WTC11 (cell line): Measurements from ENCODE around the gene NDUFA6. TPM values are rescaled to one million over a fixed set of nuclear protein-coding genes. Genes with fewer than 3 reads are reported as not detected.

Experiments used
- ATAC-seq: fragments of 200-7000 bp; cut with Tn5 transposase; 2 replicates; pipeline ENCODE4 v1.10.0; 2021; ENCODE audit warnings: mild to moderate bottlenecking, moderate library complexity
- CTCF ChIA-PET: fragments of 300-600 bp; sonication (Branson Sonifier 250); formaldehyde crosslinking; loops from one replicate; lab custom pipeline; 2021; ENCODE audit warnings: antibody characterized with exemption; lab: Charles Lee
- POLR2A ChIA-PET: fragments of 350-600 bp; sonication (Branson Sonifier 250); formaldehyde crosslinking; loops from one replicate; lab custom pipeline; 2021; ENCODE audit warnings: antibody characterized with exemption; lab: Charles Lee
- DNase-seq: peaks from one replicate; pipeline ENCODE4 v3.0.0; 2021; ENCODE audit warnings: low spot score
- H3K27ac Mint-ChIP-seq: 2 replicates; pipeline ENCODE4 v1.8.0; 2021; ENCODE audit warnings: mixed read lengths
- H3K27me3 Mint-ChIP-seq: 2 replicates; pipeline ENCODE4 v1.8.0; 2021; ENCODE audit warnings: low read depth, mild to moderate bottlenecking, moderate library complexity, mixed read lengths
- H3K36me3 Mint-ChIP-seq: 2 replicates; pipeline ENCODE4 v1.8.0; 2021; ENCODE audit warnings: mixed read lengths
- H3K4me1 Mint-ChIP-seq: 2 replicates; pipeline ENCODE4 v1.8.0; 2022; ENCODE audit warnings: mixed read lengths
- H3K4me3 Mint-ChIP-seq: 2 replicates; pipeline ENCODE4 v1.8.0; 2021; ENCODE audit warnings: mild to moderate bottlenecking, moderate library complexity, mixed read lengths
- H3K9me3 Mint-ChIP-seq: 2 replicates; pipeline ENCODE4 v1.8.0; 2021; ENCODE audit warnings: mixed read lengths
- CBFB ChIP-seq: sonication (generic); formaldehyde crosslinking; IDR thresholded peaks from 2 replicates; pipeline ENCODE4 v1.8.1; 2022; ENCODE audit warnings: mild to moderate bottlenecking, low read depth, missing genetic modification reagents
- E2F1 ChIP-seq: sonication (generic); formaldehyde crosslinking; IDR thresholded peaks from 2 replicates; pipeline ENCODE4 v1.8.0; 2022; ENCODE audit warnings: mild to moderate bottlenecking, missing genetic modification reagents
- E2F5 ChIP-seq: sonication (generic); formaldehyde crosslinking; IDR thresholded peaks from 2 replicates; pipeline ENCODE4 v1.8.1; 2022; ENCODE audit warnings: mild to moderate bottlenecking, moderate library complexity, missing genetic modification reagents
- ESRRA ChIP-seq: sonication (generic); formaldehyde crosslinking; IDR thresholded peaks from 2 replicates; pipeline ENCODE4 v1.8.1; 2022; ENCODE audit warnings: mild to moderate bottlenecking, missing genetic modification reagents, borderline replicate concordance
- GRHL2 ChIP-seq: fragments of 250-450 bp; sonication (Bioruptor Pico); IDR thresholded peaks from 2 replicates; pipeline ENCODE4 v1.8.0; 2022; ENCODE audit warnings: mild to moderate bottlenecking, moderate library complexity; ENCODE audit not compliant: insufficient replicate concordance, severe bottlenecking
- GTF2I ChIP-seq: fragments of 250-450 bp; sonication (Bioruptor Pico); conservative IDR thresholded peaks from 2 replicates; pipeline ENCODE4 v1.4.0; 2021; ENCODE audit warnings: mild to moderate bottlenecking
- IRF1 ChIP-seq: sonication (generic); formaldehyde crosslinking; IDR thresholded peaks from 2 replicates; pipeline ENCODE4 v1.8.0; 2023; ENCODE audit warnings: missing genetic modification reagents
- JAZF1 ChIP-seq: fragments of 250-450 bp; sonication (Bioruptor Pico); IDR thresholded peaks from 2 replicates; pipeline ENCODE4 v1.9.0; 2021; ENCODE audit warnings: moderate library complexity, mild to moderate bottlenecking, inconsistent platforms
- MYBL2 ChIP-seq: sonication (generic); formaldehyde crosslinking; IDR thresholded peaks from 2 replicates; pipeline ENCODE4 v1.8.1; 2023; ENCODE audit warnings: mild to moderate bottlenecking, moderate library complexity, missing genetic modification reagents
- NFATC4 ChIP-seq: fragments of 250-450 bp; sonication (Bioruptor Pico); IDR thresholded peaks from 2 replicates; pipeline ENCODE4 v1.9.0; 2021; ENCODE audit warnings: mild to moderate bottlenecking
- OVOL2 ChIP-seq: fragments of 250-450 bp; sonication (Bioruptor Pico); IDR thresholded peaks from 2 replicates; pipeline ENCODE4 v1.9.0; 2021; ENCODE audit warnings: mild to moderate bottlenecking, borderline replicate concordance
- RORB ChIP-seq: fragments of 250-450 bp; sonication (Bioruptor Pico); IDR thresholded peaks from 2 replicates; pipeline ENCODE4 v1.9.0; 2021; ENCODE audit warnings: mild to moderate bottlenecking
- SMAD4 ChIP-seq: sonication (generic); formaldehyde crosslinking; IDR thresholded peaks from 2 replicates; pipeline ENCODE4 v1.8.0; 2022; ENCODE audit warnings: mild to moderate bottlenecking, missing genetic modification reagents
- SOX15 ChIP-seq: fragments of 250-450 bp; sonication (Bioruptor Pico); IDR thresholded peaks from 2 replicates; pipeline ENCODE4 v1.9.0; 2021; ENCODE audit warnings: mild to moderate bottlenecking
- TCF7 ChIP-seq: sonication (generic); formaldehyde crosslinking; IDR thresholded peaks from 2 replicates; pipeline ENCODE4 v1.8.0; 2022; ENCODE audit warnings: mild to moderate bottlenecking, low read depth, missing genetic modification reagents, moderate library complexity
- TP53 ChIP-seq: sonication (generic); formaldehyde crosslinking; IDR thresholded peaks from 2 replicates; pipeline ENCODE4 v1.8.1; 2023; ENCODE audit warnings: mild to moderate bottlenecking, missing genetic modification reagents
- ZBTB21 ChIP-seq: sonication (generic); formaldehyde crosslinking; IDR thresholded peaks from 2 replicates; pipeline ENCODE4 v1.8.1; 2023; ENCODE audit warnings: mild to moderate bottlenecking, missing genetic modification reagents, borderline replicate concordance
- ZNF121 ChIP-seq: sonication (generic); formaldehyde crosslinking; IDR thresholded peaks from 2 replicates; pipeline ENCODE4 v1.8.0; 2023; ENCODE audit warnings: missing genetic modification reagents
- ZNF263 ChIP-seq: sonication (generic); formaldehyde crosslinking; IDR thresholded peaks from 2 replicates; pipeline ENCODE4 v1.8.1; 2022; ENCODE audit warnings: low read depth, mild to moderate bottlenecking, moderate library complexity, missing genetic modification reagents
- total RNA-seq: library from RNA; stranded (reverse); gene quantifications from 3 replicates; pipeline ENCODE4 v1.2.3, GENCODE V29; 2021
- TF ChIP-seq, protein P1 (sequence below): sonication (generic); formaldehyde crosslinking; IDR thresholded peaks from 2 replicates; pipeline ENCODE4 v1.8.1; 2022; ENCODE audit warnings: low read depth, mild to moderate bottlenecking, moderate library complexity, missing genetic modification reagents, borderline replicate concordance
- TF ChIP-seq, protein P2 (sequence below): fragments of 250-450 bp; sonication (Bioruptor Pico); IDR thresholded peaks from 2 replicates; pipeline ENCODE4 v1.9.0; 2021; ENCODE audit warnings: mild to moderate bottlenecking
- TF ChIP-seq, protein P3 (sequence below): sonication (generic); formaldehyde crosslinking; IDR thresholded peaks from 2 replicates; pipeline ENCODE4 v1.8.1; 2022; ENCODE audit warnings: mild to moderate bottlenecking, missing genetic modification reagents, moderate library complexity, borderline replicate concordance
- TF ChIP-seq, protein P4 (sequence below): fragments of 250-450 bp; sonication (Bioruptor Pico); IDR thresholded peaks from 2 replicates; pipeline ENCODE4 v1.8.0; 2021; ENCODE audit warnings: mild to moderate bottlenecking
- TF ChIP-seq, protein P5 (sequence below): sonication (generic); formaldehyde crosslinking; IDR thresholded peaks from 2 replicates; pipeline ENCODE4 v1.8.1; 2023; ENCODE audit warnings: mild to moderate bottlenecking, missing genetic modification reagents, borderline replicate concordance
- TF ChIP-seq, protein P6 (sequence below): sonication (generic); formaldehyde crosslinking; conservative IDR thresholded peaks from 2 replicates; pipeline ENCODE4 v1.8.1; 2022; ENCODE audit warnings: mild to moderate bottlenecking, missing genetic modification reagents

The NDUFA6 gene
- total RNA-seq, 1 experiment from 2014 or later: 85.9 TPM

- DNase-seq (peak; percentile 97), ATAC-seq (peak; percentile 95)
- Mint-ChIP-seq H3K9me3 (no peaks in the 10 kb centered on the region), H3K27me3 (peaks cover 28% of the 10 kb centered on the region), H3K27ac (peak within 1 kb of the TSS; percentile 8; the same call in 1 of the 2 replicates), H3K4me1 (peaks cover 45% of the 10 kb centered on the region), H3K4me3 (peak within 1 kb of the TSS; percentile 72), H3K36me3 (peaks cover 16% of the 10 kb centered on the region)
- ChIA-PET CTCF (interaction anchor here (1.0 to 2.8 kb wide), 7 partner anchors 20 to 373 kb away, joined by 3 to 22 read pairs (median 6); partner anchors contain the start of genes NDUFA6, SMIM45 and TNFRSF13C), POLR2A (interaction anchor here (0.5 to 2.8 kb wide), 7 partner anchors 9 to 140 kb away, joined by 3 to 10 read pairs (median 6); partner anchors contain the start of genes CENPM and NDUFA6)
- no peak for TF ChIP-seq RORB (CRISPR knock-in tag)
- peak; percentile 20; the same call in 1 of the 2 replicates for TF ChIP-seq ZNF121 (CRISPR knock-in tag)
- TF ChIP-seq, protein P1, sequence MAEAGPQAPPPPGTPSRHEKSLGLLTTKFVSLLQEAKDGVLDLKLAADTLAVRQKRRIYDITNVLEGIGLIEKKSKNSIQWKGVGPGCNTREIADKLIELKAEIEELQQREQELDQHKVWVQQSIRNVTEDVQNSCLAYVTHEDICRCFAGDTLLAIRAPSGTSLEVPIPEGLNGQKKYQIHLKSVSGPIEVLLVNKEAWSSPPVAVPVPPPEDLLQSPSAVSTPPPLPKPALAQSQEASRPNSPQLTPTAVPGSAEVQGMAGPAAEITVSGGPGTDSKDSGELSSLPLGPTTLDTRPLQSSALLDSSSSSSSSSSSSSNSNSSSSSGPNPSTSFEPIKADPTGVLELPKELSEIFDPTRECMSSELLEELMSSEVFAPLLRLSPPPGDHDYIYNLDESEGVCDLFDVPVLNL: 0 out of 2 replicates have a peak, but pooled peaks have one; percentile 51
- TF ChIP-seq OVOL2 (CRISPR knock-in tag): no peak
- TF ChIP-seq, protein P2, sequence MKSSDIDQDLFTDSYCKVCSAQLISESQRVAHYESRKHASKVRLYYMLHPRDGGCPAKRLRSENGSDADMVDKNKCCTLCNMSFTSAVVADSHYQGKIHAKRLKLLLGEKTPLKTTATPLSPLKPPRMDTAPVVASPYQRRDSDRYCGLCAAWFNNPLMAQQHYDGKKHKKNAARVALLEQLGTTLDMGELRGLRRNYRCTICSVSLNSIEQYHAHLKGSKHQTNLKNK (CRISPR knock-in tag): no peak
- no peak for TF ChIP-seq JAZF1 (CRISPR knock-in tag)
- peak; percentile 88; the same call in 1 of the 2 replicates for TF ChIP-seq TP53 (CRISPR knock-in tag)
- no peak for TF ChIP-seq GRHL2 (CRISPR knock-in tag)
- TF ChIP-seq TCF7: no peak; the same call in 1 of the 2 replicates
- TF ChIP-seq NFATC4: no peak
- TF ChIP-seq ZBTB21 (CRISPR knock-in tag): peak; percentile 83; the same call in 1 of the 2 replicates
- TF ChIP-seq ZNF263 (CRISPR knock-in tag): no peak
- TF ChIP-seq, protein P3, sequence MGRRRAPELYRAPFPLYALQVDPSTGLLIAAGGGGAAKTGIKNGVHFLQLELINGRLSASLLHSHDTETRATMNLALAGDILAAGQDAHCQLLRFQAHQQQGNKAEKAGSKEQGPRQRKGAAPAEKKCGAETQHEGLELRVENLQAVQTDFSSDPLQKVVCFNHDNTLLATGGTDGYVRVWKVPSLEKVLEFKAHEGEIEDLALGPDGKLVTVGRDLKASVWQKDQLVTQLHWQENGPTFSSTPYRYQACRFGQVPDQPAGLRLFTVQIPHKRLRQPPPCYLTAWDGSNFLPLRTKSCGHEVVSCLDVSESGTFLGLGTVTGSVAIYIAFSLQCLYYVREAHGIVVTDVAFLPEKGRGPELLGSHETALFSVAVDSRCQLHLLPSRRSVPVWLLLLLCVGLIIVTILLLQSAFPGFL (CRISPR knock-in tag): no peak
- no peak for TF ChIP-seq SOX15 (CRISPR knock-in tag)
- TF ChIP-seq, protein P4, sequence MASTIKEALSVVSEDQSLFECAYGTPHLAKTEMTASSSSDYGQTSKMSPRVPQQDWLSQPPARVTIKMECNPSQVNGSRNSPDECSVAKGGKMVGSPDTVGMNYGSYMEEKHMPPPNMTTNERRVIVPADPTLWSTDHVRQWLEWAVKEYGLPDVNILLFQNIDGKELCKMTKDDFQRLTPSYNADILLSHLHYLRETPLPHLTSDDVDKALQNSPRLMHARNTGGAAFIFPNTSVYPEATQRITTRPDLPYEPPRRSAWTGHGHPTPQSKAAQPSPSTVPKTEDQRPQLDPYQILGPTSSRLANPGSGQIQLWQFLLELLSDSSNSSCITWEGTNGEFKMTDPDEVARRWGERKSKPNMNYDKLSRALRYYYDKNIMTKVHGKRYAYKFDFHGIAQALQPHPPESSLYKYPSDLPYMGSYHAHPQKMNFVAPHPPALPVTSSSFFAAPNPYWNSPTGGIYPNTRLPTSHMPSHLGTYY (CRISPR knock-in tag): no peak
- TF ChIP-seq IRF1 (CRISPR knock-in tag): peak; percentile 92
- TF ChIP-seq, protein P5, sequence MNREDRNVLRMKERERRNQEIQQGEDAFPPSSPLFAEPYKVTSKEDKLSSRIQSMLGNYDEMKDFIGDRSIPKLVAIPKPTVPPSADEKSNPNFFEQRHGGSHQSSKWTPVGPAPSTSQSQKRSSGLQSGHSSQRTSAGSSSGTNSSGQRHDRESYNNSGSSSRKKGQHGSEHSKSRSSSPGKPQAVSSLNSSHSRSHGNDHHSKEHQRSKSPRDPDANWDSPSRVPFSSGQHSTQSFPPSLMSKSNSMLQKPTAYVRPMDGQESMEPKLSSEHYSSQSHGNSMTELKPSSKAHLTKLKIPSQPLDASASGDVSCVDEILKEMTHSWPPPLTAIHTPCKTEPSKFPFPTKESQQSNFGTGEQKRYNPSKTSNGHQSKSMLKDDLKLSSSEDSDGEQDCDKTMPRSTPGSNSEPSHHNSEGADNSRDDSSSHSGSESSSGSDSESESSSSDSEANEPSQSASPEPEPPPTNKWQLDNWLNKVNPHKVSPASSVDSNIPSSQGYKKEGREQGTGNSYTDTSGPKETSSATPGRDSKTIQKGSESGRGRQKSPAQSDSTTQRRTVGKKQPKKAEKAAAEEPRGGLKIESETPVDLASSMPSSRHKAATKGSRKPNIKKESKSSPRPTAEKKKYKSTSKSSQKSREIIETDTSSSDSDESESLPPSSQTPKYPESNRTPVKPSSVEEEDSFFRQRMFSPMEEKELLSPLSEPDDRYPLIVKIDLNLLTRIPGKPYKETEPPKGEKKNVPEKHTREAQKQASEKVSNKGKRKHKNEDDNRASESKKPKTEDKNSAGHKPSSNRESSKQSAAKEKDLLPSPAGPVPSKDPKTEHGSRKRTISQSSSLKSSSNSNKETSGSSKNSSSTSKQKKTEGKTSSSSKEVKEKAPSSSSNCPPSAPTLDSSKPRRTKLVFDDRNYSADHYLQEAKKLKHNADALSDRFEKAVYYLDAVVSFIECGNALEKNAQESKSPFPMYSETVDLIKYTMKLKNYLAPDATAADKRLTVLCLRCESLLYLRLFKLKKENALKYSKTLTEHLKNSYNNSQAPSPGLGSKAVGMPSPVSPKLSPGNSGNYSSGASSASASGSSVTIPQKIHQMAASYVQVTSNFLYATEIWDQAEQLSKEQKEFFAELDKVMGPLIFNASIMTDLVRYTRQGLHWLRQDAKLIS: 0 out of 2 replicates have a peak, but pooled peaks have one; percentile 63
- TF ChIP-seq E2F5 (CRISPR knock-in tag): peak; percentile 90
- TF ChIP-seq, protein P6, sequence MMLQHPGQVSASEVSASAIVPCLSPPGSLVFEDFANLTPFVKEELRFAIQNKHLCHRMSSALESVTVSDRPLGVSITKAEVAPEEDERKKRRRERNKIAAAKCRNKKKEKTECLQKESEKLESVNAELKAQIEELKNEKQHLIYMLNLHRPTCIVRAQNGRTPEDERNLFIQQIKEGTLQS: no peak
- no peak for TF ChIP-seq CBFB
- 0 out of 2 replicates have a peak, but pooled peaks have one; percentile 32 for TF ChIP-seq E2F1 (CRISPR knock-in tag)
- no peak for TF ChIP-seq GTF2I (CRISPR knock-in tag)
- peak; percentile 55; the same call in 1 of the 2 replicates for TF ChIP-seq SMAD4
- no peak for TF ChIP-seq MYBL2 (CRISPR knock-in tag)
- TF ChIP-seq ESRRA (CRISPR knock-in tag): peak; percentile 54; the same call in 1 of the 2 replicates
These were observed 19.8 kb downstream of the NDUFA6 start, which contains the start of gene NAGA for GRCh38 chr22:42070517-42071422. TSS of gene NAGA (minus strand) at chr22:42070812. CDS start at chr22:42070297, 515 bp downstream.
